Fibroblast of lung (primary cell): ENCODE results near the gene VASN. TPM values are rescaled to one million over a fixed set of nuclear protein-coding genes. Genes with fewer than 3 reads are reported as not detected.

Experiments
- DNase-seq, 2 donors: peaks; one replicate each; pipeline versions ENCODE4 v3.0.0 to v3.0.0-alpha.2; 2010; ENCODE audit warnings: low read depth in 2 of 2
- H2AFZ ChIP-seq: 2 replicates; pipeline ENCODE4 v1.5.1; 2012; ENCODE audit warnings: low read length, control low read depth, inconsistent platforms
- H3K27ac ChIP-seq: 2 replicates; pipeline ENCODE4 v1.5.1; 2011; ENCODE audit warnings: low read length, control low read depth; ENCODE audit not compliant: insufficient read depth
- H3K27me3 ChIP-seq: 2 replicates; pipeline ENCODE4 v1.5.1; 2011; ENCODE audit warnings: mild to moderate bottlenecking, low read length; ENCODE audit not compliant: control insufficient read depth, insufficient read depth
- H3K36me3 ChIP-seq: 2 replicates; pipeline ENCODE4 v1.5.1; 2011; ENCODE audit warnings: low read length; ENCODE audit not compliant: control insufficient read depth, insufficient read depth
- H3K4me1 ChIP-seq: 2 replicates; pipeline ENCODE4 v1.5.1; 2011; ENCODE audit warnings: low read length; ENCODE audit not compliant: control insufficient read depth, insufficient read depth; ENCODE audit errors: extremely low read depth
- H3K4me2 ChIP-seq: 2 replicates; pipeline ENCODE4 v1.5.1; 2011; ENCODE audit warnings: low read length, control low read depth; ENCODE audit not compliant: insufficient read depth; ENCODE audit errors: extremely low read depth
- H3K4me3 ChIP-seq, 4 experiments: fragments of 200-600 bp in 1 of 4; sonication (generic) in 1 of 4; replicated peaks in 1 of 4; 2 replicates each; pipeline ENCODE4 v1.5.1; 2011 to 2016; ENCODE audit warnings: low read length in 4 of 4, low read depth in 3 of 4, mild to moderate bottlenecking in 3 of 4, control low read depth in 2 of 4, inconsistent platforms in 1 of 4, mixed read lengths in 1 of 4; ENCODE audit not compliant: insufficient read depth in 1 of 4; ENCODE audit errors: control extremely low read depth in 1 of 4
- H3K79me2 ChIP-seq: 2 replicates; pipeline ENCODE4 v1.5.1; 2012; ENCODE audit warnings: mild to moderate bottlenecking, low read length, inconsistent platforms; ENCODE audit not compliant: control insufficient read depth, insufficient read depth
- H3K9ac ChIP-seq: 2 replicates; pipeline ENCODE4 v1.5.1; 2011; ENCODE audit warnings: mild to moderate bottlenecking, low read length, control low read depth; ENCODE audit not compliant: insufficient read depth
- H3K9me3 ChIP-seq: 2 replicates; pipeline ENCODE4 v1.5.1; 2012; ENCODE audit warnings: low read depth, low read length; ENCODE audit not compliant: control insufficient read depth, insufficient read depth
- H4K20me1 ChIP-seq: 2 replicates; pipeline ENCODE4 v1.5.1; 2011; ENCODE audit warnings: low read length; ENCODE audit not compliant: control insufficient read depth, insufficient read depth; ENCODE audit errors: extremely low read depth
- CTCF ChIP-seq, 2 donors: IDR thresholded peaks in 1 of 2; conservative IDR thresholded peaks in 1 of 2; 1 replicate in 1 of 2; 2 replicates in 1 of 2; pipeline ENCODE4 v1.5.1; 2011 to 2012; ENCODE audit warnings: low read length in 2 of 2, control low read depth in 1 of 2, inconsistent platforms in 1 of 2, low read depth in 1 of 2, mild to moderate bottlenecking in 1 of 2
- EZH2 ChIP-seq: IDR thresholded peaks from 2 replicates; pipeline ENCODE4 v1.5.1; 2012; ENCODE audit warnings: low read length, control low read depth, mild to moderate bottlenecking; ENCODE audit errors: missing control alignments
- polyA plus RNA-seq, 2 donors: library from polyadenylated mRNA; depleted of rRNA in 1 of 2; stranded (reverse) in 1 of 2; unstranded in 1 of 2; fragments of >200 nt; gene quantifications; 2 replicates each; pipeline ENCODE4 v1.2.1, GENCODE V29; 2011 to 2012; ENCODE audit warnings: missing spikeins in 1 of 2
- total RNA-seq: library from RNA; depleted of rRNA; stranded (reverse); fragments of >200 nt; gene quantifications from 2 replicates; pipeline ENCODE4 v1.2.1, GENCODE V29; 2014

VASN gene
- total and polyA plus RNA-seq, 2 donors (not counting 1 experiment from before 2014, with no cell fraction given): 61.9 to 79.4 TPM

- H3K36me3 ChIP-seq: peaks cover 32% of the 10 kb centered on the region
- peak overlapping the region in 1 of 4 experiments; percentile 52 for H3K4me3 ChIP-seq
- peak overlapping the region; percentile 79 for H3K4me2 ChIP-seq
- TF ChIP-seq CTCF (conservative IDR thresholded peaks at IDR 0.05 in 1 of 2, IDR thresholded peaks at IDR 0.05 in 1 of 2; ENCODE audit: low read depth in 1 of 2, low read length in 2 of 2) (no peak), EZH2 (no peak)
- no peak overlapping the region for H2AFZ ChIP-seq
- peak overlapping the region; percentile 74 for H3K9ac ChIP-seq
- no peaks in the 10 kb centered on the region for H3K9me3 ChIP-seq
- no peak for DNase-seq
- H4K20me1 ChIP-seq: peaks cover 2% of the 10 kb centered on the region
- no peaks in the 10 kb centered on the region for H3K27me3 ChIP-seq
- H3K27ac ChIP-seq: peak overlapping the region; percentile 94
- H3K4me1 ChIP-seq: peaks cover 45% of the 10 kb centered on the region
- H3K79me2 ChIP-seq: peaks cover 93% of the 10 kb centered on the region
Observed at GRCh38 chr16:4376893-4377572, 5.4 kb downstream of the VASN start.

- peaks cover 48% of the 10 kb centered on the region for H3K4me1 ChIP-seq
- H3K27me3 ChIP-seq: no peaks in the 10 kb centered on the region
- no peak overlapping the region for H3K9ac ChIP-seq
- H3K79me2 ChIP-seq: peaks cover 89% of the 10 kb centered on the region
- H2AFZ ChIP-seq: no peak overlapping the region
- no peaks in the 10 kb centered on the region for H3K9me3 ChIP-seq
- H3K27ac ChIP-seq: peak overlapping the region; percentile 66
- no peaks in the 10 kb centered on the region for H4K20me1 ChIP-seq
- H3K4me3 ChIP-seq: peak overlapping the region in 1 of 4 experiments; percentile 10
- TF ChIP-seq CTCF (conservative IDR thresholded peaks at IDR 0.05 in 1 of 2, IDR thresholded peaks at IDR 0.05 in 1 of 2; ENCODE audit: low read depth in 1 of 2, low read length in 2 of 2): peak in 1 of 2 donors; percentile 13
- no peak for TF ChIP-seq EZH2
- H3K36me3 ChIP-seq: peaks cover 38% of the 10 kb centered on the region
- no peak overlapping the region for H3K4me2 ChIP-seq
- no peak for DNase-seq
Observed at GRCh38 chr16:4377573-4378154, 6.0 kb downstream of the VASN start.

- H4K20me1 ChIP-seq: no peaks in the 10 kb centered on the region
- H3K36me3 ChIP-seq: peaks cover 42% of the 10 kb centered on the region
- peak overlapping the region; percentile 66 for H3K27ac ChIP-seq
- peaks cover 48% of the 10 kb centered on the region for H3K4me1 ChIP-seq
- no peak overlapping the region for H3K4me3 ChIP-seq
- no peak overlapping the region for H3K4me2 ChIP-seq
- H2AFZ ChIP-seq: no peak overlapping the region
- H3K79me2 ChIP-seq: peaks cover 88% of the 10 kb centered on the region
- H3K27me3 ChIP-seq: no peaks in the 10 kb centered on the region
- no peak overlapping the region for H3K9ac ChIP-seq
- H3K9me3 ChIP-seq: no peaks in the 10 kb centered on the region
- TF ChIP-seq EZH2: no peak
- TF ChIP-seq CTCF (conservative IDR thresholded peaks at IDR 0.05 in 1 of 2, IDR thresholded peaks at IDR 0.05 in 1 of 2; ENCODE audit: low read depth in 1 of 2, low read length in 2 of 2): no peak
- no peak for DNase-seq
Observed at GRCh38 chr16:4378161-4378666, 6.6 kb downstream of the VASN start.
